HepG2 (cell line): Measurements from ENCODE around the gene CUL7. TPM values are rescaled to one million over a fixed set of nuclear protein-coding genes. Genes with fewer than 3 reads are reported as not detected.
A peak's percentile ranks its signal among the peaks of the same experiment; 100 is the strongest.

Source experiments
- HNRNPLL ChIP-seq: fragments of 200-400 bp; formaldehyde crosslinking; IDR thresholded peaks from 2 replicates; pipeline ENCODE4 v1.6.1; 2017; ENCODE audit warnings: mild to moderate bottlenecking, low read depth, low read length; ENCODE audit not compliant: poor library complexity, severe bottlenecking
- KDM5A ChIP-seq: fragments of 200-600 bp; sonication (generic); IDR thresholded peaks from 2 replicates; pipeline ENCODE4 v1.7.0; 2018; ENCODE audit warnings: antibody characterized with exemption, mild to moderate bottlenecking, low read length, borderline replicate concordance
- MTF2 ChIP-seq: sonication (generic); formaldehyde crosslinking; IDR thresholded peaks from 2 replicates; pipeline ENCODE4 v1.5.0; 2020; ENCODE audit warnings: missing genetic modification reagents, borderline replicate concordance
- PHF8 ChIP-seq: sonication (generic); formaldehyde crosslinking; IDR thresholded peaks from 2 replicates; pipeline ENCODE4 v1.5.0; 2020; ENCODE audit warnings: missing genetic modification reagents
- RXRB ChIP-seq: IDR thresholded peaks from 2 replicates; pipeline ENCODE4 v1.6.1; 2016; ENCODE audit warnings: borderline replicate concordance, missing genetic modification reagents, missing compliant biosample characterization
- TEAD2 ChIP-seq: sonication (generic); formaldehyde crosslinking; IDR thresholded peaks from 2 replicates; pipeline ENCODE4 v1.9.0; 2021; ENCODE audit warnings: missing genetic modification reagents
- TGIF2 ChIP-seq: IDR thresholded peaks from 2 replicates; pipeline ENCODE4 v1.6.1; 2016; ENCODE audit warnings: control low read depth, missing compliant biosample characterization
- ZBTB38 ChIP-seq: sonication (generic); formaldehyde crosslinking; IDR thresholded peaks from 2 replicates; pipeline ENCODE4 v1.5.1; 2020; ENCODE audit warnings: mild to moderate bottlenecking, missing genetic modification reagents
- ZC3H4 ChIP-seq: sonication (generic); formaldehyde crosslinking; IDR thresholded peaks from 2 replicates; pipeline ENCODE4 v1.4.0; 2020; ENCODE audit warnings: missing genetic modification reagents, borderline replicate concordance
- ZFP82 ChIP-seq: sonication (generic); formaldehyde crosslinking; IDR thresholded peaks from 2 replicates; pipeline ENCODE4 v1.5.1; 2020; ENCODE audit warnings: mild to moderate bottlenecking, missing genetic modification reagents, borderline replicate concordance
- ZFP90 ChIP-seq: sonication (generic); formaldehyde crosslinking; IDR thresholded peaks from 2 replicates; pipeline ENCODE4 v1.8.0; 2022; ENCODE audit warnings: missing genetic modification reagents, mild to moderate bottlenecking, inconsistent platforms, borderline replicate concordance
- ZKSCAN5 ChIP-seq: sonication (generic); formaldehyde crosslinking; IDR thresholded peaks from 2 replicates; pipeline ENCODE4 v1.5.1; 2020; ENCODE audit warnings: mild to moderate bottlenecking, missing genetic modification reagents
- ZNF224 ChIP-seq: sonication (generic); formaldehyde crosslinking; IDR thresholded peaks from 2 replicates; pipeline ENCODE4 v1.5.0; 2020; ENCODE audit warnings: mild to moderate bottlenecking, missing genetic modification reagents
- ZNF232 ChIP-seq: sonication (generic); formaldehyde crosslinking; IDR thresholded peaks from 2 replicates; pipeline ENCODE4 v1.4.0; 2020; ENCODE audit warnings: missing genetic modification reagents, borderline replicate concordance
- ZNF235 ChIP-seq: sonication (generic); formaldehyde crosslinking; IDR thresholded peaks from 2 replicates; pipeline ENCODE4 v1.8.1; 2023; ENCODE audit warnings: mild to moderate bottlenecking, missing genetic modification reagents, borderline replicate concordance
- ZNF263 ChIP-seq: sonication (generic); formaldehyde crosslinking; IDR thresholded peaks from 2 replicates; pipeline ENCODE4 v1.4.0; 2020; ENCODE audit warnings: missing genetic modification reagents
- ZNF557 ChIP-seq: sonication (generic); formaldehyde crosslinking; IDR thresholded peaks from 2 replicates; pipeline ENCODE4 v1.4.0; 2020; ENCODE audit warnings: missing genetic modification reagents
- ZNF567 ChIP-seq: sonication (generic); formaldehyde crosslinking; IDR thresholded peaks from 2 replicates; pipeline ENCODE4 v1.8.1; 2023; ENCODE audit warnings: mild to moderate bottlenecking, missing genetic modification reagents, borderline replicate concordance
- ZNF572 ChIP-seq: sonication (generic); formaldehyde crosslinking; IDR thresholded peaks from 2 replicates; pipeline ENCODE4 v1.5.1; 2020; ENCODE audit warnings: mild to moderate bottlenecking, missing genetic modification reagents
- ZNF724P ChIP-seq: sonication (generic); formaldehyde crosslinking; IDR thresholded peaks from 2 replicates; pipeline ENCODE4 v1.8.0; 2022; ENCODE audit warnings: missing genetic modification reagents, borderline replicate concordance
- ZNF816 ChIP-seq: sonication (generic); formaldehyde crosslinking; IDR thresholded peaks from 2 replicates; pipeline ENCODE4 v1.8.0; 2022; ENCODE audit warnings: missing genetic modification reagents, mild to moderate bottlenecking, borderline replicate concordance
- ZNF850 ChIP-seq: sonication (generic); formaldehyde crosslinking; conservative IDR thresholded peaks from 2 replicates; pipeline ENCODE4 v1.9.0; 2021; ENCODE audit warnings: mild to moderate bottlenecking, missing genetic modification reagents
- polyA plus RNA-seq, 8 experiments: library from polyadenylated mRNA; depleted of rRNA in 3 of 8; stranded (reverse) in 7 of 8; unstranded in 1 of 8; fragments of >200 nt; fragmentation: Illumina TruSeq in 4 of 8; extraction: Trizol in 4 of 8; gene quantifications; 2 replicates each; pipeline versions ENCODE4 v1.2.1 to v1.2.3, GENCODE V29; 2011 to 2016; ENCODE audit warnings: low read depth in 4 of 8, missing spikeins in 1 of 8, mixed read lengths in 1 of 8; ENCODE audit not compliant: insufficient read depth in 1 of 8
- total RNA-seq, 5 experiments: library from RNA; depleted of rRNA; stranded (reverse); fragments of >200 nt; fragmentation: Illumina TruSeq; extraction: Trizol; gene quantifications; 2 replicates each; pipeline ENCODE4 v1.2.3, GENCODE V29; 2016; ENCODE audit warnings: low read depth in 1 of 5
- TF ChIP-seq, protein P1 (sequence below): sonication (generic); formaldehyde crosslinking; IDR thresholded peaks from 2 replicates; pipeline ENCODE4 v1.4.0; 2020; ENCODE audit warnings: missing genetic modification reagents, borderline replicate concordance
- TF ChIP-seq, protein P2 (sequence below): sonication (generic); formaldehyde crosslinking; IDR thresholded peaks from 2 replicates; pipeline ENCODE4 v1.4.0; 2020; ENCODE audit warnings: missing genetic modification reagents, borderline replicate concordance

CUL7 gene
- total and polyA plus RNA-seq, 2 of the 13 experiments (the other 11 are each of a cell fraction or from before 2014, with no cell fraction given), result 32.0 to 60.7 TPM

GRCh38 chr6:43052842-43053544 is 658 bp downstream of the CUL7 start (continued):
- TF ChIP-seq ZNF724P, result no peak
- TF ChIP-seq HNRNPLL, result no peak
- 0 out of 2 replicates have a peak, but pooled peaks have one; percentile 30 for TF ChIP-seq ZFP90 (CRISPR knock-in tag)
- 0 out of 2 replicates have a peak, but pooled peaks have one; percentile 7 for TF ChIP-seq RXRB (CRISPR knock-in tag)
- no peak for TF ChIP-seq ZNF557 (CRISPR knock-in tag)
- peak; percentile 16; the same call in 1 of the 2 replicates for TF ChIP-seq KDM5A
- TF ChIP-seq ZC3H4, result peak; percentile 46; the same call in 1 of the 2 replicates
- TF ChIP-seq, protein P1, sequence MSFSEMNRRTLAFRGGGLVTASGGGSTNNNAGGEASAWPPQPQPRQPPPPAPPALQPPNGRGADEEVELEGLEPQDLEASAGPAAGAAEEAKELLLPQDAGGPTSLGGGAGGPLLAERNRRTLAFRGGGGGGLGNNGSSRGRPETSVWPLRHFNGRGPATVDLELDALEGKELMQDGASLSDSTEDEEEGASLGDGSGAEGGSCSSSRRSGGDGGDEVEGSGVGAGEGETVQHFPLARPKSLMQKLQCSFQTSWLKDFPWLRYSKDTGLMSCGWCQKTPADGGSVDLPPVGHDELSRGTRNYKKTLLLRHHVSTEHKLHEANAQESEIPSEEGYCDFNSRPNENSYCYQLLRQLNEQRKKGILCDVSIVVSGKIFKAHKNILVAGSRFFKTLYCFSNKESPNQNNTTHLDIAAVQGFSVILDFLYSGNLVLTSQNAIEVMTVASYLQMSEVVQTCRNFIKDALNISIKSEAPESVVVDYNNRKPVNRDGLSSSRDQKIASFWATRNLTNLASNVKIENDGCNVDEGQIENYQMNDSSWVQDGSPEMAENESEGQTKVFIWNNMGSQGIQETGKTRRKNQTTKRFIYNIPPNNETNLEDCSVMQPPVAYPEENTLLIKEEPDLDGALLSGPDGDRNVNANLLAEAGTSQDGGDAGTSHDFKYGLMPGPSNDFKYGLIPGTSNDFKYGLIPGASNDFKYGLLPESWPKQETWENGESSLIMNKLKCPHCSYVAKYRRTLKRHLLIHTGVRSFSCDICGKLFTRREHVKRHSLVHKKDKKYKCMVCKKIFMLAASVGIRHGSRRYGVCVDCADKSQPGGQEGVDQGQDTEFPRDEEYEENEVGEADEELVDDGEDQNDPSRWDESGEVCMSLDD (CRISPR knock-in tag), result 0 out of 2 replicates have a peak, but pooled peaks have one; percentile 26
- peak; percentile 74; the same call in 1 of the 2 replicates for TF ChIP-seq ZNF816
- TF ChIP-seq MTF2, result 0 out of 2 replicates have a peak, but pooled peaks have one; percentile 72
- peak; percentile 89; the same call in 1 of the 2 replicates for TF ChIP-seq ZFP82
- TF ChIP-seq ZNF572 (CRISPR knock-in tag), result 0 out of 2 replicates have a peak, but pooled peaks have one; percentile 10
- TF ChIP-seq ZNF224 (CRISPR knock-in tag), result 0 out of 2 replicates have a peak, but pooled peaks have one; percentile 15
- TF ChIP-seq ZNF567 (CRISPR knock-in tag), result no peak
- TF ChIP-seq ZKSCAN5 (CRISPR knock-in tag), result 0 out of 2 replicates have a peak, but pooled peaks have one; percentile 23
- 0 out of 2 replicates have a peak, but pooled peaks have one; percentile 17 for TF ChIP-seq TGIF2 (CRISPR knock-in tag)
- peak; percentile 8; the same call in 1 of the 2 replicates for TF ChIP-seq ZNF235
- 0 out of 2 replicates have a peak, but pooled peaks have one; percentile 20 for TF ChIP-seq ZNF232
- no peak for TF ChIP-seq PHF8 (CRISPR knock-in tag)
- TF ChIP-seq TEAD2 (CRISPR knock-in tag), result 0 out of 2 replicates have a peak, but pooled peaks have one; percentile 32
- TF ChIP-seq ZNF263, result no peak
- 0 out of 2 replicates have a peak, but pooled peaks have one; percentile 7 for TF ChIP-seq ZNF850
- TF ChIP-seq, protein P2, sequence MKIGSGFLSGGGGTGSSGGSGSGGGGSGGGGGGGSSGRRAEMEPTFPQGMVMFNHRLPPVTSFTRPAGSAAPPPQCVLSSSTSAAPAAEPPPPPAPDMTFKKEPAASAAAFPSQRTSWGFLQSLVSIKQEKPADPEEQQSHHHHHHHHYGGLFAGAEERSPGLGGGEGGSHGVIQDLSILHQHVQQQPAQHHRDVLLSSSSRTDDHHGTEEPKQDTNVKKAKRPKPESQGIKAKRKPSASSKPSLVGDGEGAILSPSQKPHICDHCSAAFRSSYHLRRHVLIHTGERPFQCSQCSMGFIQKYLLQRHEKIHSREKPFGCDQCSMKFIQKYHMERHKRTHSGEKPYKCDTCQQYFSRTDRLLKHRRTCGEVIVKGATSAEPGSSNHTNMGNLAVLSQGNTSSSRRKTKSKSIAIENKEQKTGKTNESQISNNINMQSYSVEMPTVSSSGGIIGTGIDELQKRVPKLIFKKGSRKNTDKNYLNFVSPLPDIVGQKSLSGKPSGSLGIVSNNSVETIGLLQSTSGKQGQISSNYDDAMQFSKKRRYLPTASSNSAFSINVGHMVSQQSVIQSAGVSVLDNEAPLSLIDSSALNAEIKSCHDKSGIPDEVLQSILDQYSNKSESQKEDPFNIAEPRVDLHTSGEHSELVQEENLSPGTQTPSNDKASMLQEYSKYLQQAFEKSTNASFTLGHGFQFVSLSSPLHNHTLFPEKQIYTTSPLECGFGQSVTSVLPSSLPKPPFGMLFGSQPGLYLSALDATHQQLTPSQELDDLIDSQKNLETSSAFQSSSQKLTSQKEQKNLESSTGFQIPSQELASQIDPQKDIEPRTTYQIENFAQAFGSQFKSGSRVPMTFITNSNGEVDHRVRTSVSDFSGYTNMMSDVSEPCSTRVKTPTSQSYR (CRISPR knock-in tag), result peak; percentile 66; the same call in 1 of the 2 replicates
- peak; percentile 76 for TF ChIP-seq ZBTB38
